ENCODE measurements around the gene ARHGAP10.

The ARHGAP10 gene

GRCh38 chr4:148091896-148092295 is 360.0 kb downstream of the ARHGAP10 start:
- TF ChIP-seq CTCF (conservative IDR thresholded peaks at IDR 0.05; ENCODE audit: low read depth, low read length): no peak
- H3K4me3 ChIP-seq (ENCODE audit: low read depth, low read length): no peak overlapping the region
- no peak for DNase-seq (ENCODE audit: low read depth)

- TF ChIP-seq CTCF (conservative IDR thresholded peaks at IDR 0.05; ENCODE audit: low read depth, low read length): no peak
- no peak for DNase-seq (ENCODE audit: low read depth)
- no peak overlapping the region for H3K4me3 ChIP-seq (ENCODE audit: low read depth, low read length)
Measured at GRCh38 chr4:148092316-148093014, 360.6 kb downstream of the ARHGAP10 start.

- H3K4me3 ChIP-seq (ENCODE audit: low read depth, low read length): no peak overlapping the region
- TF ChIP-seq CTCF (conservative IDR thresholded peaks at IDR 0.05; ENCODE audit: low read depth, low read length): no peak
- DNase-seq (ENCODE audit: low read depth): no peak
Measured at GRCh38 chr4:148093065-148093464, 361.2 kb downstream of the ARHGAP10 start.

GRCh38 chr4:148094149-148094548 is 362.3 kb downstream of the ARHGAP10 start:
- H3K4me3 ChIP-seq (ENCODE audit: low read depth, low read length): no peak overlapping the region
- no peak for DNase-seq (ENCODE audit: low read depth)
- TF ChIP-seq CTCF (conservative IDR thresholded peaks at IDR 0.05; ENCODE audit: low read depth, low read length): no peak

- no peak for TF ChIP-seq CTCF (conservative IDR thresholded peaks at IDR 0.05; ENCODE audit: low read depth, low read length)
- DNase-seq (ENCODE audit: low read depth): no peak
- no peak overlapping the region for H3K4me3 ChIP-seq (ENCODE audit: low read depth, low read length)
Measured at GRCh38 chr4:148095346-148095923, 363.5 kb downstream of the ARHGAP10 start.

GRCh38 chr4:148097801-148098200 is 365.9 kb downstream of the ARHGAP10 start:
- TF ChIP-seq CTCF (conservative IDR thresholded peaks at IDR 0.05; ENCODE audit: low read depth, low read length): no peak
- no peak for DNase-seq (ENCODE audit: low read depth)

GRCh38 chr4:148101235-148101634 is 369.3 kb downstream of the ARHGAP10 start:
- DNase-seq (ENCODE audit: low read depth): no peak
- H3K4me3 ChIP-seq (ENCODE audit: low read depth, low read length): no peak overlapping the region
- TF ChIP-seq CTCF (conservative IDR thresholded peaks at IDR 0.05; ENCODE audit: low read depth, low read length): no peak

More at GRCh38 chr4:148097801-148098200, 365.9 kb downstream of the ARHGAP10 start:
- H3K4me3 ChIP-seq (ENCODE audit: low read depth, low read length): no peak overlapping the region

Data from choroid plexus epithelial cell (primary cell).